Fibroblast of skin of abdomen (primary cell): ENCODE data around the gene ANKRD65.
"Not testable (repeated sequence)": the region's sequence is repeated elsewhere in the genome, so short reads cannot be mapped to it uniquely, and the experiment has no call there.

Experiments used
- DNase-seq: peaks from one replicate; pipeline ENCODE4 v3.0.0-alpha.2; 2013

ANKRD65 gene

DNA sequence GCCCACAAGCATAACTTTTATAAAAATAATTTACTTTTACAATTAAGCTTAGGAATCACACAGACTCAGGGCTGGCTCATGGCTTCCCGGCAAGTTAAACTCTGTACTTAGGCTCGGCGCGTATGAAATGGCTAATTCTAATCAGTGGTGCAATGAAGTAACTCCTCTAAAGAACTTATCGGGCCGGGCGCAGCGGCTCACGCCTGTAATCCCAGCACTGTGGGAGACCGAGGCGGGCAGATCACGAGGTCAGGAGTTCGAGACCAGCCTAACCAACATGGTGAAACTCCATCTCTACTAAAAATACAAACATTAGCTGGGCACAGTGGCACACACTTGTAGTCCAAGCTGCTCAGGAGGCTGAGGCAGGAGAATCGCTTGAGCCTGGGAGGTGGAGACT is 51.0 kb downstream of the ANKRD65 start:
- DNase-seq = not testable (repeated sequence)
